SK-N-SH treated with all-trans-retinoic acid at 6 μM for 48 hours (cell line): ENCODE measurements around the gene DAD1.

Source experiments
- ATAC-seq: fragments of 200-7000 bp; cut with Tn5 transposase; 3 replicates; pipeline ENCODE4 v1.9.1; 2020; ENCODE audit warnings: mild to moderate bottlenecking, moderate library complexity
- ARNTL ChIP-seq: fragments of 450-650 bp; formaldehyde crosslinking; IDR thresholded peaks from 2 replicates; pipeline ENCODE4 v1.5.0; 2020; ENCODE audit warnings: low read depth, mild to moderate bottlenecking, moderate library complexity, borderline replicate concordance
- BACH2 ChIP-seq: fragments of 250-450 bp; sonication (Bioruptor Pico); IDR thresholded peaks from 2 replicates; pipeline ENCODE4 v1.9.0; 2021; ENCODE audit warnings: mild to moderate bottlenecking, borderline replicate concordance
- CSDC2 ChIP-seq: fragments of 250-450 bp; sonication (Bioruptor Pico); IDR thresholded peaks from 2 replicates; pipeline ENCODE4 v1.5.0; 2020; ENCODE audit warnings: mild to moderate bottlenecking, moderate library complexity
- ESRRG ChIP-seq: fragments of 250-450 bp; sonication (Bioruptor Pico); IDR thresholded peaks from 2 replicates; pipeline ENCODE4 v1.6.1; 2021; ENCODE audit warnings: mild to moderate bottlenecking
- ISL1 ChIP-seq: fragments of 250-450 bp; sonication (Bioruptor Pico); IDR thresholded peaks from 2 replicates; pipeline ENCODE4 v2.1.2; 2022; ENCODE audit warnings: mild to moderate bottlenecking, moderate library complexity
- OSR1 ChIP-seq: fragments of 250-450 bp; sonication (Bioruptor Pico); IDR thresholded peaks from 2 replicates; pipeline ENCODE4 v1.8.0; 2022; ENCODE audit warnings: moderate library complexity, mild to moderate bottlenecking, inconsistent platforms
- PPARA ChIP-seq: fragments of 250-450 bp; sonication (Bioruptor Pico); IDR thresholded peaks from 2 replicates; pipeline ENCODE4 v1.5.0; 2020; ENCODE audit warnings: mild to moderate bottlenecking, borderline replicate concordance
- RARB ChIP-seq: fragments of 250-450 bp; sonication (Bioruptor Pico); IDR thresholded peaks from 2 replicates; pipeline ENCODE4 v1.8.0; 2021; ENCODE audit warnings: mild to moderate bottlenecking, moderate library complexity
- SNAI2 ChIP-seq: fragments of 250-450 bp; sonication (Bioruptor Pico); IDR thresholded peaks from 2 replicates; pipeline ENCODE4 v1.5.0; 2020; ENCODE audit warnings: mild to moderate bottlenecking, moderate library complexity
- TCF4 ChIP-seq: fragments of 250-450 bp; sonication (Bioruptor Pico); IDR thresholded peaks from 2 replicates; pipeline ENCODE4 v1.8.0; 2021; ENCODE audit warnings: mild to moderate bottlenecking, moderate library complexity, borderline replicate concordance
- ZFP3 ChIP-seq: fragments of 250-450 bp; sonication (Bioruptor Pico); IDR thresholded peaks from 2 replicates; pipeline ENCODE4 v1.5.0; 2020; ENCODE audit warnings: mild to moderate bottlenecking, moderate library complexity
- ZFP30 ChIP-seq: fragments of 450-650 bp; formaldehyde crosslinking; IDR thresholded peaks from 2 replicates; pipeline ENCODE4 v1.5.0; 2022; ENCODE audit warnings: mild to moderate bottlenecking, moderate library complexity
- ZNF565 ChIP-seq: fragments of 450-650 bp; formaldehyde crosslinking; conservative IDR thresholded peaks from 2 replicates; pipeline ENCODE4 v1.5.0; 2020; ENCODE audit warnings: low read depth, mild to moderate bottlenecking, moderate library complexity
- ZNF70 ChIP-seq: fragments of 450-650 bp; formaldehyde crosslinking; IDR thresholded peaks from 2 replicates; pipeline ENCODE4 v1.5.0; 2020; ENCODE audit warnings: mild to moderate bottlenecking, moderate library complexity
- ZNF8 ChIP-seq: fragments of 450-650 bp; formaldehyde crosslinking; IDR thresholded peaks from 2 replicates; pipeline ENCODE4 v1.5.0; 2020; ENCODE audit warnings: mild to moderate bottlenecking, moderate library complexity
- TF ChIP-seq, protein P1 (sequence below): fragments of 250-450 bp; sonication (Bioruptor Pico); IDR thresholded peaks from 2 replicates; pipeline ENCODE4 v1.5.0; 2020; ENCODE audit warnings: mild to moderate bottlenecking, moderate library complexity
- TF ChIP-seq, protein P2 (sequence below): fragments of 250-450 bp; sonication (Bioruptor Pico); IDR thresholded peaks from 2 replicates; pipeline ENCODE4 v1.8.0; 2020; ENCODE audit warnings: mild to moderate bottlenecking, moderate library complexity, borderline replicate concordance
- TF ChIP-seq, protein P3 (sequence below): fragments of 250-450 bp; sonication (Bioruptor Pico); IDR thresholded peaks from 2 replicates; pipeline ENCODE4 v1.5.1; 2020; ENCODE audit warnings: low read depth, mild to moderate bottlenecking, moderate library complexity
- TF ChIP-seq, protein P4 (sequence below): fragments of 250-450 bp; sonication (Bioruptor Pico); IDR thresholded peaks from 2 replicates; pipeline ENCODE4 v1.8.0; 2021; ENCODE audit warnings: low read depth, mild to moderate bottlenecking, moderate library complexity, borderline replicate concordance
- TF ChIP-seq, protein P5 (sequence below): fragments of 250-450 bp; sonication (Bioruptor Pico); IDR thresholded peaks from 2 replicates; pipeline ENCODE4 v1.5.1; 2021; ENCODE audit warnings: mild to moderate bottlenecking, moderate library complexity

Gene DAD1

DNA sequence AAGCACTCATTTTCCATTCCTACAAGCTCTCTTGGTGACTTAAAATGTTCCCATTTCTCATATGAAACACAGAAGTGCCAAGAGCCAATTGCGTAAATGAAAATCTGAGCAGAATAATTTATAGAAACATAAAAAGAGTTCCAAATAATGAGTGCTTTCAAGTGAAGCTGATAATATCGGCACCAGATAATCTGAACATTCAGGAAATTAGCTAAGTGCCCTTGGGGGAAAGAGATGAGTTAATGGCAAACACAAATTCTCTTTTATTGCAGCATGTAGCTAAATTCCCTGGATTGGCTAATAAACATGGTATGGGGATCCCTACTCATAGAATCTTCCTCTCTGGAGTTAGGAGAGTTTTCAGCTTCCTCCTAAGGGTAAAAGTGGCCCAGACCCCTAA lies 46.7 kb downstream of the DAD1 start:
- no peak for ATAC-seq
- TF ChIP-seq ZNF70 (CRISPR knock-in tag), result no peak
- no peak for TF ChIP-seq OSR1 (CRISPR knock-in tag)
- TF ChIP-seq, protein P1, sequence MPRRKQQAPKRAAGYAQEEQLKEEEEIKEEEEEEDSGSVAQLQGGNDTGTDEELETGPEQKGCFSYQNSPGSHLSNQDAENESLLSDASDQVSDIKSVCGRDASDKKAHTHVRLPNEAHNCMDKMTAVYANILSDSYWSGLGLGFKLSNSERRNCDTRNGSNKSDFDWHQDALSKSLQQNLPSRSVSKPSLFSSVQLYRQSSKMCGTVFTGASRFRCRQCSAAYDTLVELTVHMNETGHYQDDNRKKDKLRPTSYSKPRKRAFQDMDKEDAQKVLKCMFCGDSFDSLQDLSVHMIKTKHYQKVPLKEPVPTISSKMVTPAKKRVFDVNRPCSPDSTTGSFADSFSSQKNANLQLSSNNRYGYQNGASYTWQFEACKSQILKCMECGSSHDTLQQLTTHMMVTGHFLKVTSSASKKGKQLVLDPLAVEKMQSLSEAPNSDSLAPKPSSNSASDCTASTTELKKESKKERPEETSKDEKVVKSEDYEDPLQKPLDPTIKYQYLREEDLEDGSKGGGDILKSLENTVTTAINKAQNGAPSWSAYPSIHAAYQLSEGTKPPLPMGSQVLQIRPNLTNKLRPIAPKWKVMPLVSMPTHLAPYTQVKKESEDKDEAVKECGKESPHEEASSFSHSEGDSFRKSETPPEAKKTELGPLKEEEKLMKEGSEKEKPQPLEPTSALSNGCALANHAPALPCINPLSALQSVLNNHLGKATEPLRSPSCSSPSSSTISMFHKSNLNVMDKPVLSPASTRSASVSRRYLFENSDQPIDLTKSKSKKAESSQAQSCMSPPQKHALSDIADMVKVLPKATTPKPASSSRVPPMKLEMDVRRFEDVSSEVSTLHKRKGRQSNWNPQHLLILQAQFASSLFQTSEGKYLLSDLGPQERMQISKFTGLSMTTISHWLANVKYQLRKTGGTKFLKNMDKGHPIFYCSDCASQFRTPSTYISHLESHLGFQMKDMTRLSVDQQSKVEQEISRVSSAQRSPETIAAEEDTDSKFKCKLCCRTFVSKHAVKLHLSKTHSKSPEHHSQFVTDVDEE (CRISPR knock-in tag), result no peak
- TF ChIP-seq ESRRG (CRISPR knock-in tag), result no peak
- no peak for TF ChIP-seq ZFP3
- TF ChIP-seq SNAI2 (CRISPR knock-in tag), result no peak
- TF ChIP-seq RARB, result no peak
- no peak for TF ChIP-seq TCF4 (CRISPR knock-in tag)
- no peak for TF ChIP-seq ZFP30 (CRISPR knock-in tag)
- TF ChIP-seq, protein P2, sequence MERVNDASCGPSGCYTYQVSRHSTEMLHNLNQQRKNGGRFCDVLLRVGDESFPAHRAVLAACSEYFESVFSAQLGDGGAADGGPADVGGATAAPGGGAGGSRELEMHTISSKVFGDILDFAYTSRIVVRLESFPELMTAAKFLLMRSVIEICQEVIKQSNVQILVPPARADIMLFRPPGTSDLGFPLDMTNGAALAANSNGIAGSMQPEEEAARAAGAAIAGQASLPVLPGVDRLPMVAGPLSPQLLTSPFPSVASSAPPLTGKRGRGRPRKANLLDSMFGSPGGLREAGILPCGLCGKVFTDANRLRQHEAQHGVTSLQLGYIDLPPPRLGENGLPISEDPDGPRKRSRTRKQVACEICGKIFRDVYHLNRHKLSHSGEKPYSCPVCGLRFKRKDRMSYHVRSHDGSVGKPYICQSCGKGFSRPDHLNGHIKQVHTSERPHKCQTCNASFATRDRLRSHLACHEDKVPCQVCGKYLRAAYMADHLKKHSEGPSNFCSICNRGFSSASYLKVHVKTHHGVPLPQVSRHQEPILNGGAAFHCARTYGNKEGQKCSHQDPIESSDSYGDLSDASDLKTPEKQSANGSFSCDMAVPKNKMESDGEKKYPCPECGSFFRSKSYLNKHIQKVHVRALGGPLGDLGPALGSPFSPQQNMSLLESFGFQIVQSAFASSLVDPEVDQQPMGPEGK (CRISPR knock-in tag), result no peak
- TF ChIP-seq PPARA (CRISPR knock-in tag), result no peak
- TF ChIP-seq ZNF565 (CRISPR knock-in tag), result no peak
- TF ChIP-seq ZNF8 (CRISPR knock-in tag), result no peak
- TF ChIP-seq, protein P3, sequence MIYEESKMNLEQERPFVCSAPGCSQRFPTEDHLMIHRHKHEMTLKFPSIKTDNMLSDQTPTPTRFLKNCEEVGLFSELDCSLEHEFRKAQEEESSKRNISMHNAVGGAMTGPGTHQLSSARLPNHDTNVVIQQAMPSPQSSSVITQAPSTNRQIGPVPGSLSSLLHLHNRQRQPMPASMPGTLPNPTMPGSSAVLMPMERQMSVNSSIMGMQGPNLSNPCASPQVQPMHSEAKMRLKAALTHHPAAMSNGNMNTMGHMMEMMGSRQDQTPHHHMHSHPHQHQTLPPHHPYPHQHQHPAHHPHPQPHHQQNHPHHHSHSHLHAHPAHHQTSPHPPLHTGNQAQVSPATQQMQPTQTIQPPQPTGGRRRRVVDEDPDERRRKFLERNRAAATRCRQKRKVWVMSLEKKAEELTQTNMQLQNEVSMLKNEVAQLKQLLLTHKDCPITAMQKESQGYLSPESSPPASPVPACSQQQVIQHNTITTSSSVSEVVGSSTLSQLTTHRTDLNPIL (CRISPR knock-in tag), result no peak
- TF ChIP-seq, protein P4, sequence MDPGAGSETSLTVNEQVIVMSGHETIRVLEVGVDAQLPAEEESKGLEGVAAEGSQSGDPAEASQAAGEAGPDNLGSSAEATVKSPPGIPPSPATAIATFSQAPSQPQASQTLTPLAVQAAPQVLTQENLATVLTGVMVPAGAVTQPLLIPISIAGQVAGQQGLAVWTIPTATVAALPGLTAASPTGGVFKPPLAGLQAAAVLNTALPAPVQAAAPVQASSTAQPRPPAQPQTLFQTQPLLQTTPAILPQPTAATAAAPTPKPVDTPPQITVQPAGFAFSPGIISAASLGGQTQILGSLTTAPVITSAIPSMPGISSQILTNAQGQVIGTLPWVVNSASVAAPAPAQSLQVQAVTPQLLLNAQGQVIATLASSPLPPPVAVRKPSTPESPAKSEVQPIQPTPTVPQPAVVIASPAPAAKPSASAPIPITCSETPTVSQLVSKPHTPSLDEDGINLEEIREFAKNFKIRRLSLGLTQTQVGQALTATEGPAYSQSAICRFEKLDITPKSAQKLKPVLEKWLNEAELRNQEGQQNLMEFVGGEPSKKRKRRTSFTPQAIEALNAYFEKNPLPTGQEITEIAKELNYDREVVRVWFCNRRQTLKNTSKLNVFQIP (CRISPR knock-in tag), result no peak
- no peak for TF ChIP-seq CSDC2 (CRISPR knock-in tag)
- TF ChIP-seq ARNTL (CRISPR knock-in tag), result no peak
- TF ChIP-seq BACH2, result no peak

DNA sequence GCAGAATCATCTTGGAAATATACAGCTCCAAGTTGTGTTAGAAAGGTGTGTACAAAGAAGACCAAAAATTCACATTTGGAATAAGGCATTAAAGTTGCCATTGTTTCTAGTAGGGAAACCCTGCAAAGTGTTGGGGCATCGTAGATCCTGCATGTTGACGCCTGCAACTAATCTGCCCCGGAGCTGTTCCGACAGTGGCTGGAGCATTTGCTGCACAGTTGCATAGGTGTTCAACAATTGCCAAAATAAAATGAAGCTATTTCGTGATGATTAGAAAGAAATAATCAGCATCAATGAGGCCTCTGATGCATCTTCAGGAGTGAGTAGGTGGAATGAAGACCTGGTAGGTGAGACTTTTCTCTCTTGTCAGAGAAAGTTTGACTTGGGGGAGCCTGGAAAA lies 47.3 kb downstream of the DAD1 start:
- no peak for ATAC-seq
- TF ChIP-seq ZFP3 (no peak), ZNF565 (CRISPR knock-in tag) (no peak), SNAI2 (CRISPR knock-in tag) (no peak), ESRRG (CRISPR knock-in tag) (no peak), ZFP30 (CRISPR knock-in tag) (no peak)
- TF ChIP-seq, protein P5, sequence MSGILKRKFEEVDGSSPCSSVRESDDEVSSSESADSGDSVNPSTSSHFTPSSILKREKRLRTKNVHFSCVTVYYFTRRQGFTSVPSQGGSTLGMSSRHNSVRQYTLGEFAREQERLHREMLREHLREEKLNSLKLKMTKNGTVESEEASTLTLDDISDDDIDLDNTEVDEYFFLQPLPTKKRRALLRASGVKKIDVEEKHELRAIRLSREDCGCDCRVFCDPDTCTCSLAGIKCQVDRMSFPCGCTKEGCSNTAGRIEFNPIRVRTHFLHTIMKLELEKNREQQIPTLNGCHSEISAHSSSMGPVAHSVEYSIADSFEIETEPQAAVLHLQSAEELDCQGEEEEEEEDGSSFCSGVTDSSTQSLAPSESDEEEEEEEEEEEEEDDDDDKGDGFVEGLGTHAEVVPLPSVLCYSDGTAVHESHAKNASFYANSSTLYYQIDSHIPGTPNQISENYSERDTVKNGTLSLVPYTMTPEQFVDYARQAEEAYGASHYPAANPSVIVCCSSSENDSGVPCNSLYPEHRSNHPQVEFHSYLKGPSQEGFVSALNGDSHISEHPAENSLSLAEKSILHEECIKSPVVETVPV, result no peak

DNA sequence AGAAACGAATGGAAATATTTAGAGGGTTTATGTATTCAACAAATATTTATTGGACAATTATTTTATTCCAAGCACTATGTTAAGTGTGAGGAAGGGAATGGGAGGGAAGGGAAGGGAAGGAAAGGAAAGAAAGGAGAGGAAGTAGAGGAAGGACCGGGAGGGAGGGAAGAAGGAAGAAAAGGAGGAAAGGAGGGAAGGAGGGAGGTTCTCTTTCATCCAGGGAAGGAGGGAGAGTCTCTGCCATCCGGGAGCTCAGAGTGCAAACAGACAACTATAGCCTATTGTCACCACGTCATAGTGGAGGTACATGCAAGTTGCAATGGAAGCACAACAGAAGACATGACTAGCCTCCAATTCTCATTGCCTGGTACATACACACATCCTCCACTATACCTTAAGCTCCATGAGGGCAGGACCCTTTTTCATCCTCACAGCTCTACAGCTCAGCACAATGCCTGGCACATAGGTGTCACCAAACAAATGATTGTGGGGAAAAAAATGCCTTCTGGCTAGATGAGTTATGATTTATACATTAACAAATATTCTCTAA lies 48.1 kb downstream of the DAD1 start:
- TF ChIP-seq, protein P4 (CRISPR knock-in tag), result no peak
- no peak for TF ChIP-seq CSDC2 (CRISPR knock-in tag)
- no peak for TF ChIP-seq OSR1 (CRISPR knock-in tag)
- no peak for TF ChIP-seq BACH2
- TF ChIP-seq TCF4 (CRISPR knock-in tag), result no peak
- no peak for TF ChIP-seq ZFP3
- TF ChIP-seq ZFP30 (CRISPR knock-in tag), result no peak
- no peak for TF ChIP-seq ISL1 (CRISPR knock-in tag)
- TF ChIP-seq ESRRG (CRISPR knock-in tag), result no peak
- no peak for TF ChIP-seq PPARA (CRISPR knock-in tag)
- no peak for ATAC-seq
